ENCODE data around the gene SLC7A4. TPM values are rescaled to one million over a fixed set of nuclear protein-coding genes. Genes with fewer than 3 reads are reported as not detected.

The SLC7A4 gene
- total and polyA plus RNA-seq, 10 of the 15 experiments (the other 5 are each of a cell fraction or from before 2014, with no cell fraction given) = 0.06 to 0.25 (median 0.14) TPM; not detected in 6

DNA sequence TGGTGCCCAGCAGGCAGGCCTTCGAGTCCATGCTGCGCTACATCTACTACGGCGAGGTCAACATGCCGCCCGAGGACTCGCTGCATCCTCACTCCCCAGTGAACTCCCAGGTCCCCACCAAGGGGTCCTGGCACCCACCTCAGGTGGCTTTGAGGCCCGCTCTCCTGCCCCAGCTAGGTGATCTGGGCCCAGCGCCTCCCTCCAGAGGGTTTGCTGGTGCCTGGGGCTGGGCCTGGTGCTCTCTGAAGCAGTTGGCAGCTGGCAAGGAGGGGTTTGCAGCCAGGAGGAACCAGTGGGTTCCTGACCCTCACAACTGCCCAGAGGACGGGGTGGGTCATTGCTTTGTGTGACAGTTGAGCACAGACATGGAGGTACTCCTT, 36.3 kb downstream of the SLC7A4 start (continued):
- TF ChIP-seq, protein P1, sequence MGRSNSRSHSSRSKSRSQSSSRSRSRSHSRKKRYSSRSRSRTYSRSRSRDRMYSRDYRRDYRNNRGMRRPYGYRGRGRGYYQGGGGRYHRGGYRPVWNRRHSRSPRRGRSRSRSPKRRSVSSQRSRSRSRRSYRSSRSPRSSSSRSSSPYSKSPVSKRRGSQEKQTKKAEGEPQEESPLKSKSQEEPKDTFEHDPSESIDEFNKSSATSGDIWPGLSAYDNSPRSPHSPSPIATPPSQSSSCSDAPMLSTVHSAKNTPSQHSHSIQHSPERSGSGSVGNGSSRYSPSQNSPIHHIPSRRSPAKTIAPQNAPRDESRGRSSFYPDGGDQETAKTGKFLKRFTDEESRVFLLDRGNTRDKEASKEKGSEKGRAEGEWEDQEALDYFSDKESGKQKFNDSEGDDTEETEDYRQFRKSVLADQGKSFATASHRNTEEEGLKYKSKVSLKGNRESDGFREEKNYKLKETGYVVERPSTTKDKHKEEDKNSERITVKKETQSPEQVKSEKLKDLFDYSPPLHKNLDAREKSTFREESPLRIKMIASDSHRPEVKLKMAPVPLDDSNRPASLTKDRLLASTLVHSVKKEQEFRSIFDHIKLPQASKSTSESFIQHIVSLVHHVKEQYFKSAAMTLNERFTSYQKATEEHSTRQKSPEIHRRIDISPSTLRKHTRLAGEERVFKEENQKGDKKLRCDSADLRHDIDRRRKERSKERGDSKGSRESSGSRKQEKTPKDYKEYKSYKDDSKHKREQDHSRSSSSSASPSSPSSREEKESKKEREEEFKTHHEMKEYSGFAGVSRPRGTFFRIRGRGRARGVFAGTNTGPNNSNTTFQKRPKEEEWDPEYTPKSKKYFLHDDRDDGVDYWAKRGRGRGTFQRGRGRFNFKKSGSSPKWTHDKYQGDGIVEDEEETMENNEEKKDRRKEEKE (IDR thresholded peaks at IDR 0.05) = no peak
- TF ChIP-seq LARP7 (IDR thresholded peaks at IDR 0.05) (no peak), ATF3 (IDR thresholded peaks at IDR 0.05; ENCODE audit: borderline replicate concordance, extremely low read depth, low read depth, low read length) (no peak)
- TF ChIP-seq, protein P2, sequence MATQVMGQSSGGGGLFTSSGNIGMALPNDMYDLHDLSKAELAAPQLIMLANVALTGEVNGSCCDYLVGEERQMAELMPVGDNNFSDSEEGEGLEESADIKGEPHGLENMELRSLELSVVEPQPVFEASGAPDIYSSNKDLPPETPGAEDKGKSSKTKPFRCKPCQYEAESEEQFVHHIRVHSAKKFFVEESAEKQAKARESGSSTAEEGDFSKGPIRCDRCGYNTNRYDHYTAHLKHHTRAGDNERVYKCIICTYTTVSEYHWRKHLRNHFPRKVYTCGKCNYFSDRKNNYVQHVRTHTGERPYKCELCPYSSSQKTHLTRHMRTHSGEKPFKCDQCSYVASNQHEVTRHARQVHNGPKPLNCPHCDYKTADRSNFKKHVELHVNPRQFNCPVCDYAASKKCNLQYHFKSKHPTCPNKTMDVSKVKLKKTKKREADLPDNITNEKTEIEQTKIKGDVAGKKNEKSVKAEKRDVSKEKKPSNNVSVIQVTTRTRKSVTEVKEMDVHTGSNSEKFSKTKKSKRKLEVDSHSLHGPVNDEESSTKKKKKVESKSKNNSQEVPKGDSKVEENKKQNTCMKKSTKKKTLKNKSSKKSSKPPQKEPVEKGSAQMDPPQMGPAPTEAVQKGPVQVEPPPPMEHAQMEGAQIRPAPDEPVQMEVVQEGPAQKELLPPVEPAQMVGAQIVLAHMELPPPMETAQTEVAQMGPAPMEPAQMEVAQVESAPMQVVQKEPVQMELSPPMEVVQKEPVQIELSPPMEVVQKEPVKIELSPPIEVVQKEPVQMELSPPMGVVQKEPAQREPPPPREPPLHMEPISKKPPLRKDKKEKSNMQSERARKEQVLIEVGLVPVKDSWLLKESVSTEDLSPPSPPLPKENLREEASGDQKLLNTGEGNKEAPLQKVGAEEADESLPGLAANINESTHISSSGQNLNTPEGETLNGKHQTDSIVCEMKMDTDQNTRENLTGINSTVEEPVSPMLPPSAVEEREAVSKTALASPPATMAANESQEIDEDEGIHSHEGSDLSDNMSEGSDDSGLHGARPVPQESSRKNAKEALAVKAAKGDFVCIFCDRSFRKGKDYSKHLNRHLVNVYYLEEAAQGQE (IDR thresholded peaks at IDR 0.05; ENCODE audit: low read depth, low read length) = no peak

All from GM12878 (cell line).